CD4-positive, alpha-beta T cell treated with Interferon alpha-2 for 1 hour (primary cell): ENCODE results near the gene RAB22A.
"Not testable (repeated sequence)": the region's sequence is repeated elsewhere in the genome, so short reads cannot be mapped to it uniquely, and the experiment has no call there.

Experiments
- DNase-seq, 2 donors: peaks; one replicate each; pipeline ENCODE4 v3.0.0-alpha.2; 2020 to 2022

The RAB22A gene

GRCh38 chr20:58349570-58349969 is 40.1 kb downstream of the RAB22A start:
- no peak for DNase-seq

- DNase-seq = no peak
These were observed 43.0 kb downstream of the RAB22A start for GRCh38 chr20:58352468-58352867.

GRCh38 chr20:58359441-58359840 is 49.9 kb downstream of the RAB22A start:
- DNase-seq = no peak

DNA sequence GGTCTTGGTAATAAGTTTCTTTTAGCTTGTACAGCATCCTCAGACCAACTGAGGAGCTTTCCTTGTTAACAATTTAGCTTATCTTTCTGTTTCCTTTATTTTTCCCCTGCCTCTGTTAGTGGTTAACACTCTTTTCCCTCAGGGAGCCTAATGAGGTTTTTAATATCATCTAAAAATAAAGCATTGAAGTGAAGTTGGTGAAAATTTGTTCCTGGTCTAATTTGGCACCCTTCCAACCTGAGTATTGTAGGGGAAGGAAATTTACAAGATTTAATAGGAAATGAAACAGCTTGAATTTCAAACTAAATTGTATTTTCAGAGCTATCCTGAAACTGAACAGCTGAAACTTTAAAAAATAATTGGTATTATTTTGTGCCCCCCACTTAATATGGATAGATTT is 51.4 kb downstream of the RAB22A start:
- no peak for DNase-seq

- no peak for DNase-seq
These were observed 52.1 kb downstream of the RAB22A start for GRCh38 chr20:58361481-58362205.

- no peak for DNase-seq
These were observed 52.6 kb downstream of the RAB22A start for GRCh38 chr20:58362206-58362516.

DNA sequence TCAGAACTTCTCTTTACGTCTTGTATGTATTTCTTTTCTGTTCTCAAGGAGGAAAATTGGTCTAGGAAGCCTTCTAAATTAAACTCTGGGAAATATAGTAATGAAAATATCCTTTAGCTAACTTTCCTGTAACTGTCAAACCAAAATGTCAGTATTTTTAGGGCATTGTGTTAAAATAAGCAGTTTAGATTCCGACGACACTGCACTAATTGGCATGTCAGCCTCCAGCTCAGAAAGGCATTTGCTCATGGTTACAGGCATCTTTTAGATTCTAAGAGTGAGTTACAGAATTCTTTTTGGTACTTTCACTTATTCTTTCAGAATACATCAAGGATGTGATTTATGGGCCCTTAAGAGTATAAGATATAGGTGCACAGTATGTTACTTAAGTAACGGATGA is 53.5 kb downstream of the RAB22A start:
- DNase-seq = no peak

GRCh38 chr20:58366866-58367265 is 57.4 kb downstream of the RAB22A start:
- no peak for DNase-seq

GRCh38 chr20:58372806-58373205 is 63.3 kb downstream of the RAB22A start:
- DNase-seq = no peak

DNA sequence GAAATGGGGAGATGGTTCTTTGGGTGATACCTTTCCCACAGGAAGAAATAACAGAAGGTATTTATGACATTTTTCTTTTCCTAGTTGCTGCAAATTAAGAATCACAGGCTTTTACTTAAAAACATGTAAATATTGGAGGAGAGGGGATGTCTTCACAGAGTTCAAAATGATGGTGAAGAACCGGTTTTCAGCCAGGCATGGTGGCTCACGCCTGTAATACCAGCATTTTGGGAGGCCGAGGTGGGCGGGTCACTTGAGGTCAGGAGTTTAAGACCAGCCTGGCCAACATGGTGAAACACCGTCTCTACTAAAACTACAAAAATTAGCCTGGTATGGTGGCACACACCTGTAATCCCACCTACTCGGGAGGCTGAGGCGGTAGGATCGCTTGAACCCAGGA is 63.8 kb downstream of the RAB22A start:
- not testable (repeated sequence) for DNase-seq

DNA sequence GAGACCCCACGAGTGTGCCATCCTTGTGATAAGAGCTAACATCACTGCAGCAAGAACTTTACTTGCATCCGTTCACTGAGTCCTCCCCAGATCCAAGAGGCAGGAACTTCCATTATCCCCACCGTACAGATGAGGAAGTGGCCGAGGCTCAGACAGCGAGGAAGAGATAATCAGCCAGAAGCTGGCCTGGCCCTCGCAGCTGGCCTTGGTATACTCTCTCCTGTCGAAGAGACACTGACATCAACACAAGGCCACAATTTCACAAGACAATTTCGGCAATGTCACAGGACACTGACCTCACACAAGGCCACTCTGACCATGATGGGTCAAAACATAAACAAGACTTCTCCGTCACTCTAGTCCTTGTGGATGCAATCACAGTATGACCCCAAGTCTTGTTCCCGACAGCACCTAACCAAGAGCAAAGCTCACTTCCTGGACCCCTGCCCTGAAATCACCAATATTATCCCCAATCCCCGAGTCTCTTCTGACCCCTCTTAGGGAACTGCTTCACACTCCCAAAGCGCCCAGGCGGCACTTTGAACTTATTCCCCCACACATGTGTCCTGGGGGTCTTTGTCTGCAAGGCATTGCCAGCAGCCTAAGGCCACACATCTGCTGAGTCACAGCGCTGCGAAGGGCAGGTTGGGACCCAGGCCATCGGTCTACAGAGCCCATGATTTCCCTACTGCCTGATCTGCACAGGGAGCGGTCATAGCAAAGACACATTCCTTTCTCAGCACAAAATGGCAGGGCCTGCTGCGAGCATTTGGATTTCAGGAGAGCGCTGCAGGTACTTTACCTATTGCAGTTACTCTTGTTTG is 64.7 kb downstream of the RAB22A start:
- DNase-seq = no peak

DNA sequence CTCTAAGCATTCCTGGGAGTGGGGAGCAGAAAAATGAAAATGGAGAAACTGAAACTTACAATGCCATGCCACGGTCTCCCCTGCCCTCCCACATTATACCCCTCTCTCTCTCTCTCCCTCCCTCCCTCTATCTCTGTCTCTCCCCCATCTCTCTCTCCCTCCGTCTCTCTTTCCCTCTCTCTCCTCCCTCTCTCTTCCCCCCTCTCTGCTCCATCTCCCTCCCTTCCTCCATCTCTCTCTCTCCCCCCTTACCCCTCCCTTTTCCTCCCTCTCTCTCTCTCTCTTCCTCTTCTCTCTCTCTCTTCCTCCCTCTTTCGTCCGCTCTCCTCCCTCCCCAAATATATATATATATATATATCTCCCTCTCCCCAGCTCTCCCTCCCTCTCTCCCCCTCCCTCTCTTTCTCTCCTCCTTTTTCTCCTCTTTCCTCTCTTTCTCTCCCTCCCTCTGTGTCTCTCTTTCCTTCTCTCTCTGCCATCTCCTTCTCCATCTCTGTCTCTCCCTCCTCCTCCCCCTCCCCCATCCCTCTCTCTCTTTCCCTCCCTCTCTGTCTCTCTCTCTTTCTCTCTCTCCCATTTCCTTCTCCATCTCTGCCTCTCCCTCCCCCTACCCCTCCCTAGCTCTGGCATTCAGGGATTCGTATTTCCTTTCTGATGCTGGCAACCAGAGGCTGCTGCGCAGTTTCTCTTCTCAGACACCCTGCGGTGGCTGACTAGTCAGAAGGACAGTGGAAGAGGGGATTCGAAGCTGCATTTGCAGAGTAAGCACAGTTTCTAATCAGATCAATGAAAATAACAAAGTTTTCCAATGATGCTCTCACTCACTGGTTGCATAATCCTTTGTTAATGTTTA is 65.6 kb downstream of the RAB22A start:
- no peak for DNase-seq

DNA sequence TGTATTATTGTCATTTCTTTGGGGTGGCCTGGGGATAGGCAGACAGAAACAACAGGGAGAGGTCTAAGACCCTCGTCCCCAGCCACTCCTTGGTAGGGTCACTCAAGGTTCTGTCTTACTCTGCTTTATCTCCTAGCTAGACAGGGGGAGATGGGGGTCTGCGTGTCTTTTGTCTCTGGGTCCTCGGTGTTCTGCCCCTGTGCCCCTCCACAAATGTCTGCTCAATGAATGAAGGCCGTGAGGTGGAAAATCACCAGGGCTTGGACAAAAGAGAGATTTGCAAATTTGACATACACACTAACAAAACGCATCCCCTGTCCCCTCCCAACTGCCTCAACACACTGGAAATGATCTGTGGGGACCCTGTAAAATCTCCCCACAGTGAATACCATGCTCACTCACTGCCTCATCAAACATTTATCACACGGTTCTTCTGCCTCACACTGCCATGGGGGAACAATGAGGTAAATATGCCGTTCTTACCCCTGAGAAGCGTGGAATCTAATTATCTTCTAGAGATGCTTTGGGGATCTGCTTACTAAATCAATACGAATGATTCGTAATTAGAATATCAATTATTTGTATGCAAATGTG is 66.3 kb downstream of the RAB22A start:
- no peak for DNase-seq

- no peak for DNase-seq
These were observed 67.5 kb downstream of the RAB22A start for GRCh38 chr20:58377017-58377416.

DNA sequence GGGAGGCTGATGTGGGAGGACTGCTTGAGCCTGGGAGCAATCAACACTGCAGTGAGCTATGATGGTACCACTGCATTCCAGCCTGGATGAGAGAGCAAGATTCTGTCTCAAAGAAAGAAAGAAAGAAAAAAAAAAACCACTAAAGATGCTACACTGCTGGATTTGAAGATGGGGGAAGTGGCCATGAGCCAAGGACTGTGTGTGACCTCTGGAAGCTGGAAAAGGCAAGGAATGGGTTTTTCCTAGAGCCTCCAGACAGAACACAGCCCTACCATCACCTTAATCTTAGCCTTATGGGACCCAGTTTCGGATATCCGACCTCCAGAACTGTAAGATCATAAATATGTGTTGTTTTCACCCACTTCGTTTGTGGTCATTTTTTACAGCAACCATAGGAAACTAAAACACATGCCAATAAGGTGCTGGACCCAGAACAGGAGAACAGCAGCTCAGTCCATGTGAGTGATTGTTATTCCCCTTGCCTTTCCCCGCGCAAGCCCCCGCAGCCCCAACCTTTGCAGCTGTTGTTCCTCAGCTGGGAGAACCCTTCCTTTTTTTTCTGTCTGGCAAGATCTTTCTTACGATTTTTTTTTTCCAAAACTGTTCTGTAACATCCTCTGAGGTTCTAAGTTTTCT is 68.4 kb downstream of the RAB22A start:
- DNase-seq = no peak

DNA sequence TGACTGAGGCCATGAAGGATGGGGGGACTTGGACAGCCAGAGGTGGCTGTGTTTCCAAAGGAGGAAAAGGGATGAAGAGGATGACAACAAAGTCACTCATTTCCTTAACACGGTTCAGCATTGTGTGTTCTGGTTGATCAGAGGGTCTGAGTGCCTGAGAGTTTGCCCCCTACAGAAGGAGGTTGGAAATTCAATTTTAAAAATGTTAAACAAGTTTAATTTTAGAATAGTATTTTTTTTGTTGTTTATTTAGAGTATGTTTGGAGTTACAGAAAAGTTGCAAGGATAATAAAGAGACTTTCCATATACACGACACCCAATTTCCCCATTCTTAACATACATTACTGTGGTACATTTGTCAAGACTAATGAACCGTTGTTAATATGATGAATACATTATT is 69.2 kb downstream of the RAB22A start:
- DNase-seq = no peak

DNA sequence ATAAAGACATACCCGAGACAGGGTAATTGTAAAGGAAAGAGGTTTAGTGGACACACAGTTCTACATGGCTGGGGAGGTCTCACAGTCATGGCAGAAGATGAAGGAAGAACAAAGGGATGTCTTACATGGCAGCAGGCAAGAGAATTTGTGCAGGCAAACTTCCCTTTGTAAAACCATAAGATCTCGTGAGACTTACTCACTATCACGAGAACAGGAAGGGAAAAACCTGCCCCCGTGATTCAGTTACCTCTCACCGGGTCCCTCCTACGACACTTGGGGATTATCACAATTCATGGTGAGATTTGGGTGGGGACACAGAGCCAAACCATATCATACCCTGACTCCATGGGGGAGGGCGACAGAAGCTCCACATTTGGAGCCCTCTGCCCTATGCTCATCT is 72.1 kb downstream of the RAB22A start:
- no peak for DNase-seq

GRCh38 chr20:58382096-58382495 is 72.6 kb downstream of the RAB22A start:
- no peak for DNase-seq

- no peak for DNase-seq
These were observed 75.3 kb downstream of the RAB22A start for GRCh38 chr20:58384821-58385220.

DNA sequence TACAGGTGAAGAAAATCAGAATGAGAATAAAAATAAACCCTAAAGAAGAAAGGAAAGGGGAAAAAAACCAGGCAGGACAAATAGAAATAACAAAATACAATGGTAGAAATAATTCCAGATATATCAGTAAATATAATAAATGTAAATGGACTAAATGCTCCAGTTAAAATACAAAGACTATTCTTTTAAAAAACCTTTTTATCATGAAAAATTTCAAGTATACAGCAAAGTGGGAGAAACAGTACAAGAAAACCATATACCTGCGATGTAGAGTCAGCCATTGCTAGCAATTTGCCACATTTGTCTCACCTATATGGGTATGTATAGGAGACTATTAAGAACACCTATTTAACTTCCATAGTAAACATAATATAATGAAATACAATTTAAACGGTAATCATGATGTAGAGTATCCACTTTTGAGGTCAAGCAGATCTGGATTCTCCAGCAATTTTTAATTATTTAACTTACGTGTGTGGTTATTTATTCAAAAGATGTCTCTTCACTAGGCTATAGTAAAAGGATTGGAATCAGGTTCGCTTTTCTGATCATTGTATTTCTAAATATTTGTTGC is 78.6 kb downstream of the RAB22A start:
- DNase-seq = no peak

GRCh38 chr20:58388882-58389323 is 79.4 kb downstream of the RAB22A start, which contains the start of gene VAPB:
Gene VAPB (plus strand): TSS chr20:58389229. CDS start chr20:58389460, 231 bp downstream.
- peak; percentile 95 to 97 for DNase-seq

DNA sequence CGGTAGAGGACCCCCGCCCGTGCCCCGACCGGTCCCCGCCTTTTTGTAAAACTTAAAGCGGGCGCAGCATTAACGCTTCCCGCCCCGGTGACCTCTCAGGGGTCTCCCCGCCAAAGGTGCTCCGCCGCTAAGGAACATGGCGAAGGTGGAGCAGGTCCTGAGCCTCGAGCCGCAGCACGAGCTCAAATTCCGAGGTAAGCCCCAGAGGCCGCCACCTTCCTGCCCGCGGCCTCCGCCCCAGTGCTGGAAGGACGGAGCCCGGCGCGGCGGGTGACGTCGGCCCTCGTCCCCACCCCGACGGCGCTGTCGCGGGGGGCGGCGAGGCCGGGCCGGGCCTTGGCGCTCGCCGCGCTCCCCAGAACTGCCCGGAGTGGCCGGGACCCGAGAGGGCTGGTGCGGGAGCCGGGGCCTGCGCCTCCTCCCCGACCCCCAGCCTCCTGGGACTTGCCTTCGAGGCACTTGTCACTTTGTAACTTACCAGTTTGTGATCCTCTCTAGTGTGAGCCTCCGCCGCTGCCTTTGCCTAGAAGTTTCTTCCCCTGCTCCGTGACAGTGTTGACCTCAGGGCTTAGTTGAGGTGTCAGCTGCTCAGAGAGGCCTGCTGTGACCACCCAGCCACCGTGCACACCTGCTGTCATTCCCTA is 79.9 kb downstream of the RAB22A start:
- peak in 1 of 2 donors; percentile 20 for DNase-seq
